ENCODE measurements around the gene RNF123.

The RNF123 gene

GRCh38 chr3:49717211-49717958 is 28.0 kb downstream of the RNF123 start:
- no peak for FAIRE-seq
- no peak for DNase-seq (ENCODE audit: insufficient read length, low spot score)

DNA sequence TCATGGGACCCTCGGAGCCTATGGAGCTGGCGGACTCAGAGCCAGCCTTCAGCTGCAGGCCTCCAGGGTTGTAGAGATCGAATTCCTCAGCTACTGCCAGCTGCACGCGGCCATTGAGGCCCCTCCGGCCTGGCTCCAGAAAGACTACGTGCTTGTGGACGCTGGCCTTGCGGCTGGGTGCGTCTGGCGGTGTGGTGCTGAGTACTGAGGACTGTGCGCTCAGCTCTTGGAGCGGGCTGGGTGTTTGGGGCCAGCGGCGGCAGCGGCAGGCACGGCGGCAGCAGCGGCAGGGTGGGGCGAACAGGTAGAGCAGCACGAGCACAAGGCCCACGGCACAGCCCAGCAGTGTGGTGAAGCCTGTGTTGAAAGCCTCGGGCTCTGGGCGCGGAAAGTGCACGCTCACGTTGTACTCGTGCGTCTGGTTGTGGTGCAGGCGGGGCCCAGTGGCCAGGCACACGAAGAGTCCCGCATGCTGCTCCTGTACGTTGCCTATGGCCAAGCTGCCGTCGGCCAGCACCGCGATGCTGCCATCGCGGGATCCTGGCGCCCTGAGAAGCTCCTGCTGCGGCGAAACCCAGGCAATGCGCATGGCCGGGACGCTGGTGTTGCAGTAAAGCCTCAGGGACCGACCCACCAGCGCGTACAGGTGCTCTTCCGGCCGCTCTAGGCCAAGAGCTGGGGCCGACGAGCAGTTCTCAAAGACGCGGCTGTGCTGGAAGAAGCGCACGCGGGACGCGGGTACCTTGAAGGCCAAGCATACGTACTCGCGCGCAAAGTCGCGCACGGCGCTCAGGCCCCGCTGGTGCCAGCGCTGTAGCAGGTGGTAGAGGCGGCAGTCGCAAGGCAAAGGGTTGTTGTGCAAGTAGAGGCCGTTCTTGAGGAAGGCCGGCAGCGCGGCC is 28.9 kb downstream of the RNF123 start:
- FAIRE-seq = no peak
- DNase-seq (ENCODE audit: insufficient read length, low spot score) = no peak

DNA sequence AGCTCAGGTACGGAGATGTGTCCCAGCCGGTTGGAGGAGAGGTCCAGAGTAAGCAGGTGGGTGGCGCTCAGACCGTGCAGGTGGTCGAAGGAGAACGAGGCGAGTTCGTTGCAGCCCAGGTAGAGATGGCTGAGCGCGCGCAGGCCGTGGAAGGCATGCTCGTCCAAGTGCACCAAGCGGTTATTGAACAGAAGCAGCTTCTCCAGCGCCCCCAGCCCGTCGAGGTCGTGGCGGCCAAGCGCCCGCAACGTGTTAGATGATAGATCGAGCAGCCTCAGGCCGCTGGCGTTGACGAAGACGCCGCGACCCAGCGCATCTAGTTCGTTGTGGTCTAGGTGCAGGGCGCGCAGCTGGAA is 29.5 kb downstream of the RNF123 start:
- FAIRE-seq = no peak
- no peak for DNase-seq (ENCODE audit: insufficient read length, low spot score)

DNA sequence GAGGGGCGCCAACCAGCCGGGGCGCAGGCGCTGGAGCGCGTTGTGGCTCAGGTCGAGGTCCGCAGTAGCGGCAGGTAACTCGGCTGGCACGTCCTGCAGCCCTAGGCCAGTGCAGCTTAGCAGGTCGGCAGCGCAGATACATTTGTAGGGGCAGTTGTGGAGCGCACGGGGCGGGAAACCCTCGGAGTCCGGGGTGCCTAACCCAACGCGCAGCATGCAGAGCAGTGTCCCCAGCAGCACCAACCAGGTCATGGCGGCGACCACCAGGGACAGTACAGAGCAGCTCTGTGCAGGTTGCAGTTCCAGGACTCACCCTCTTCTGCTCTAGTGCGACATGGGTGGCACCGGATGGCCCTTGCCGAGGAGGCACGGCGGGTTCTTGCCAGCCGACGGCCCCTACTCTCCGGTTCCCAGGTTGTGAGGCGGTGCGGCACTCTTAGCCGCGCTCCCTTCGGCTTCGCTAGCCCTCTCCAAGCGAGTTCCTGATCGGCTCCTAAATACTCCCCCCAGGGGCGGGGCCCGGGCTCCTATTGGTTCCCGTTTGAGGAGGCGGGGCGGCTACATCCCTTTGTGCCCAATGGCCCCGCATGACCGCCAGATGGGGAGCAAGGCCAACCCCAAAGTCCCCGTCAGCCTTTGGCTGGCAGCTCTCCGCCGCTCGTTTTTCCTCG is 30.0 kb downstream of the RNF123 start, which contains the start of gene AMIGO3:
Gene AMIGO3 (minus strand): TSS at position 471 of the 671 bp plus-strand sequence. CDS start 219 bp downstream, at position 252.
- DNase-seq (ENCODE audit: insufficient read length, low spot score) (peak; percentile 97), FAIRE-seq (peak; percentile 95)

GRCh38 chr3:49720855-49721595 is 31.7 kb downstream of the RNF123 start:
- DNase-seq (ENCODE audit: insufficient read length, low spot score) (no peak), FAIRE-seq (no peak)

DNA sequence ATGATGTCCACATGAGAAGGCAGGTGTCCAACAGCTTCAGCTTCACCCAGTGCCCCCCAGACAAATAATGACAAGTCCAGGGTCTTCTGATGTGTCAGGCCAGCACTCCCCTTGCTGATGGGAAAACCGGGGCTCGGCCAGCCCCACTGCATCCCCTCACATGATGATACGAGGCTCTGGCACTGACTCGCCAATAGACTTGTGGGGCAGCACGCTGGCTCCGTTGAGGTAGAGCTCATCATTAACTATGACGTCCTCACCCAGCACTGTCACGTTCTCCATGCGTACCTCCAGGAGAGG is 32.2 kb downstream of the RNF123 start:
- FAIRE-seq (no peak), DNase-seq (ENCODE audit: insufficient read length, low spot score) (no peak)

DNA sequence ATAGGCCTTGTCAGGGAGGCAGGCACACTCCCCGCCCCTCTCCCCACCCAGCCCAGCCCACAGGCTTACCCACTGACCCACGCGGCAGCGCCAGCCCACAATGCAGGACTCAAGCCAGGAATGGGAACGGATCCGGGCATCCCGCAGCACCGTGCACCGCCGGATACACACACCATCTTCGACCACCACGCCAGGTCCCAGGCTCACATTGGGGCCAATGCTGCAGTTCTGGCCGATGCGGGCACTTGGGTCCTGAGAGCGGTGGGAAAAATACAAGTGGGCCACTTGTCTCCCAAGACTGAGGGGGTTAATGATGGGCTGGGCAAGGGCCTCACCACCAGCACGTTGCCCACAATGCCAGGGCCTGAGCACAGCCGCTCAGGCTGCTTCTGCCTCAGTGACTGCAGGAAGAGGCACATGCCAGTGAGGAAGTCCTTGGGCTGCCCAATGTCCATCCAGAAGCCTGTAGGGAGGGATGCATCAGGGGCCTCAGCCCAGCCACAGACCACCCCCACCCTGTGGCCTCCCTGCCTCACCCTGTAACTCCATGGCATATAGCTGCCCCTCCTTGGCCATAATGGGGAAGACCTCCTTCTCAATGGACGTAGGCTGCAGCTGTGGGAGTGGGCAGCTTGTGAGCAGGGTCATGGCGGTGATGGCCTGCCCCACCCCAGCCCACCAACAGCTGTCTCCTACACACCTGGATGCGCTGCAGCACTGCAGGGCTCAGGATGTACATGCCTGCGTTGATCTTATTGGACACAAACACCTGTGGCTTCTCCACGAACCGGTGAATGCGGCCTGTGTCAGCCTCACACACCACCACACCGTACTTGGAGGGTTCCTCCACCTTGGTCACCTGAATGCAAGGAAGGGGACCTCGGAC is 32.8 kb downstream of the RNF123 start:
- no peak for DNase-seq (ENCODE audit: insufficient read length, low spot score)
- FAIRE-seq = no peak

GRCh38 chr3:49722896-49723295 is 33.5 kb downstream of the RNF123 start:
- FAIRE-seq = no peak

DNA sequence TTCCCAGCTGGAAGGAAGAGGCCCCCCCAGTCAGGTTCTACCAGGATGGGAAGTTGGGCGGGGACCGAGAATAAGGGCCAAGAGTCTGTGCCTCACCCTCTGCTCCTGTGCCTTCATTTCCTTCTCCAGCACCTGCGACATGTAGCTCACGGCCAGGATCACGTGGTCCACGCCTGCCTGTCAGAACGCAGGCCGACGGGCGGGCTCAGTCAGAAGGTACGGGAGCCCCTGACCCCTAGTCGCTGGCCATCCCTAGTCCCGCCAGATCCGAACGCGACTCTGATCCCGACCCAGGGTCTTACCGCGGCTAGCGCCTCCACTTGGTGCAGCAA is 33.9 kb downstream of the RNF123 start:
- DNase-seq (ENCODE audit: insufficient read length, low spot score) = peak; percentile 42
- peak; percentile 86 for FAIRE-seq

More at GRCh38 chr3:49722896-49723295, 33.5 kb downstream of the RNF123 start:
- DNase-seq (ENCODE audit: insufficient read length, low spot score) = no peak

DNA sequence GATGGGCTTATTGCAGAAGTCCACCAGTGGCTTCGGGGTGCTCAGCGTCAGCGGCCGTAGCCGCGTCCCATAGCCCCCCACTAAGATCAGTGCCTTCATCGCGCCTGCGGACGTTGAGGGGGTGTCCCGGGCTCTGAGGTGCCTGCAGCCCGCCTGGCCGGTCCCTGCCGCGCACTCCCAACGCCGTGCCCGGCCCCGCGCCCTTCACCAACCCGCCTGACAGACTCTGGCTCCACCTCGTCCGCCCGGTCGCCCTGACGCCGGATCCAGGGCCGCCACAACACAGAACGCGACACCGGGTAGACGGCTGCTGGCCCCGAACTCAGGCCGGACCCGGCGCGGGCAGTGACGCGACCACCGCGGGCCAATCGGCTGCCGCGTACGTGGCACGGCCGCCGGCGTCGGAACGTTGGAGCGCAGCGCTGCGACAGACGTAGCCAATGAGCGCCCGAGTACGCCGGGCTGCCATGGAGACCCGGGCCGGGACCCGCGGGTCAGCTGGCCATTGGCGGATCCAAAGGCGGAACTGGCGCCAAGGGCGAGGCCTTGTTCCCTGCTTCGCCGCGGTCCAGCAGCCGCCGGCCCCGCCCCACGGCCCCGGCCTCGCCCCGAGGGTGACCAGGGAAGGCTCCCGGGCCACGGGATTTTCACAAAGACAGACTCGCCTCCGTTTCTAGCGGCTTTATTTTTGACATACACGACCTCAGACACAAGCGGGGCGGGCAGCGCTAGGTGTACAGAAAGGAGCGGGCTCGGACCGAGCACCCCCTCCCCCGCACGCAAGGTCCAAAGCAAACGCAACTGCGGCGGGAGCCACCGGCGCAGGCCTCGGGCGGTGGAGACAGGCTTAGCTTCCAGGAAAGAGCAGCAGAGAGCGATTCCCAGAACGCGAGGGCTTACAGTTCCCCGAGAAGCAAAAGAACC is 34.5 kb downstream of the RNF123 start, which contains the start of gene GMPPB:
Gene GMPPB (minus strand): TSS at position 324 of the 924 bp plus-strand sequence. CDS start 225 bp downstream, at position 99.
- DNase-seq (ENCODE audit: insufficient read length, low spot score) (peak; percentile 98), FAIRE-seq (peak; percentile 91)

- no peak for DNase-seq (ENCODE audit: insufficient read length, low spot score)
- FAIRE-seq = no peak
Measured at GRCh38 chr3:49724586-49724985, 35.2 kb downstream of the RNF123 start.

DNA sequence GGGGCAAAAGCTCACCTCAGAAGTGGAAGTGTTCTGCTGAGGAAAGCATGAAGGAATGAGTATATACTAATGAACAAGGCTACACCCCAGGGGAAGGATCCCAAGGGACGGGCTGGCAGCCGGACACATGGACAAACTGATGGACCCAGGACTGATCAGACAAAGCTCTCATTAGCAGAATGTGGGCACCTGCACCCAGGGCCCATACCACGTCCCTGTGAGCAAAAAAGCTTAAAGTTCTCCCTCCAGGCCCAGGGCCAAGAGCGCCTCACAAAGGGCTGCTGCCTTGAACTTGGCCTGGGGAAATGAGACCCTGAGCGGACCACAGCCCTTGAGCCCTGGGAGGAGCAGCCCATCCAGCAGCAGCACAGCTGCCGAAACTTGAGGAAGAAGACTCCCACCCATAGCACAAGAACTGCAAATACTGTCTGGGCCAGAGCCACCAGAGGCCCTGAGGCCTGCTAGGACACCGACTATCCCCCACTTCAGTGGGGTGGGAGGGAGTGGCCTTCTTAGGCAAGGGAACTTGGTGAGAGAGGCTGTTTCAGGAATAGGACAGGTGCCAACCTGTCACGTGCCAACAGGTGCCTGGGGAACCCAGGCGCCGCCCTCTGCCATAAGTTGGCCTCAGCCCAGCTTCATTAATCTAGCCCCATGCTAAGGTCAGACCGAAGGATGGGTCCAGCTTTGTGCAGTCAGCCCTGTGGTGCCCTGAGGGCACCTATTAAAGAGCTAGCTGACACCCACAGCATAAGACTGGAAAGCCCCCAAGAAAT is 36.7 kb downstream of the RNF123 start:
- FAIRE-seq = no peak
- no peak for DNase-seq (ENCODE audit: insufficient read length, low spot score)

GRCh38 chr3:49727154-49727923 is 38.0 kb downstream of the RNF123 start:
- DNase-seq (ENCODE audit: insufficient read length, low spot score) (no peak), FAIRE-seq (no peak)

DNA sequence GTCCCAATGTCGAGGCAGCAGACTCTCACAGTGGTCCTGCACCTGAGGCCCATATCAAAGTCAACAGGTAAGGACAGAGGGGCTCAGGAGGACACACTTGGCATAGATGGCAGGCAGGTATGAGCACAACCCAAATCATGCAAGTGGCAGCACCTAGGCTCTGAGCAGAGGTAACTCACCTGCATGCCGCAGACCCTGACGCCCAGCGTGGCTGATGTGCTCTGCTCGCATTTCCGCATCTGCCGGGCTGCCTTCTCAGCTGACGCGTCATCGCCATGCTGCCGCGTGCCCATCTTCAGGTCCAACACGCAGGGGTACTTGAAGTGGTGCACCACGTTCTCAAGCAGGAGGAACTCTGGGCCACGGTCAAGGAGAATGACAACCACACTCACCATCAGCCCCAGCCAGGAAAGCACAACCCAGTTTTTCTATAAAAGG is 38.6 kb downstream of the RNF123 start:
- FAIRE-seq (no peak), DNase-seq (ENCODE audit: insufficient read length, low spot score) (no peak)

DNA sequence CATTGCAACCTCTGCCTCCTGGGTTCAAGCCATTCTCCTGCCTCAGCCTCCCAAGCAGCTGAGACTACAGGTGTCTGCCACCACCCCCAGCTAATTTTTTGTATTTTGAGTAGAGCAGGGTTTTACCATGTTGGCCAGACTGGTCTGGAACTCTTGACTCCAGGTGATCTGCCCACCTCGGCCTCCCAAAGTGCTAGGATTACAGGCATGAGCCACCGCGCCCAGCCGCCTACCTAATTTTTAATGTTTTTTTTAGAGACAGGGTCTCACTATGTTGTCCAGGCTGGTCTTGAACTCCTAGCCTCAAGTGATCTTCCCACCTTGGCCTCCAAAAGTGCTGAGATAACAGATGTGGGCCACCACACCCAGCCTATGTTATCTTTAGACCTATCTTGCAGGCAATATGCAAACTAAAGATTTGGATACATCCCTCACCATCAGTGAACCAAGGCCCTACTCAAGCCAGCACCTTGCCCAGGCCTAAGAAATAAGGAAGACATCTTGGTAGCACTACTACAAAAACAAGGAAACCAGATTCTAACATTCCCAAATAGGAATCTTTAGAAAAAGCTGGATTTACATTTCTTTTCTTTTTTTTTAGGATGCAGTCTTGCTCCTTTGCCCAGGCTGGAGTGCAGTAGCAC is 40.7 kb downstream of the RNF123 start:
- no peak for FAIRE-seq
- DNase-seq (ENCODE audit: insufficient read length, low spot score) = no peak

GRCh38 chr3:49732597-49732996 is 43.2 kb downstream of the RNF123 start:
- DNase-seq (ENCODE audit: insufficient read length, low spot score) = no peak
- no peak for FAIRE-seq

GRCh38 chr3:49733551-49733950 is 44.2 kb downstream of the RNF123 start:
- no peak for FAIRE-seq
- no peak for DNase-seq (ENCODE audit: insufficient read length, low spot score)
